ENCODE data around the gene PTPRM.

DNA sequence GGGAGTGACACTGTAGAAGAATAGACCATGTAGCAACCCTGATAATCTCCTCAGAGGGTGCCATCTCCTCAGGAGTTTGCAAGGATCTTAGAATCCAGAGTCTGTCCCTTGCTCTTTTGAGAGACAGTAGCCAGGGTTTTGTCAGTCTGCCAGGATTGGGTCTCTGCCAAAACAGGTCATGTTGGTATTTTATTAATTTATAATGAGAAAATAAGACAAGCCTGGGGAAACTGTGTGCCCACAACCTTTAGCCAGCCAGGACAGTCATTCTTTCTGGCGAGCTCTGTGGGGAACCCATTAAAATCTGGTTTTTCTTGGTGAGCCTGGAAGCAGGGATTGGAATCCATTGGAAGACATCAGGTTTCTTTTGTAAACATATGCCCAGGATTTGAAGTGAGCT is 78.6 kb downstream of the PTPRM start:
- TF ChIP-seq, protein P1, sequence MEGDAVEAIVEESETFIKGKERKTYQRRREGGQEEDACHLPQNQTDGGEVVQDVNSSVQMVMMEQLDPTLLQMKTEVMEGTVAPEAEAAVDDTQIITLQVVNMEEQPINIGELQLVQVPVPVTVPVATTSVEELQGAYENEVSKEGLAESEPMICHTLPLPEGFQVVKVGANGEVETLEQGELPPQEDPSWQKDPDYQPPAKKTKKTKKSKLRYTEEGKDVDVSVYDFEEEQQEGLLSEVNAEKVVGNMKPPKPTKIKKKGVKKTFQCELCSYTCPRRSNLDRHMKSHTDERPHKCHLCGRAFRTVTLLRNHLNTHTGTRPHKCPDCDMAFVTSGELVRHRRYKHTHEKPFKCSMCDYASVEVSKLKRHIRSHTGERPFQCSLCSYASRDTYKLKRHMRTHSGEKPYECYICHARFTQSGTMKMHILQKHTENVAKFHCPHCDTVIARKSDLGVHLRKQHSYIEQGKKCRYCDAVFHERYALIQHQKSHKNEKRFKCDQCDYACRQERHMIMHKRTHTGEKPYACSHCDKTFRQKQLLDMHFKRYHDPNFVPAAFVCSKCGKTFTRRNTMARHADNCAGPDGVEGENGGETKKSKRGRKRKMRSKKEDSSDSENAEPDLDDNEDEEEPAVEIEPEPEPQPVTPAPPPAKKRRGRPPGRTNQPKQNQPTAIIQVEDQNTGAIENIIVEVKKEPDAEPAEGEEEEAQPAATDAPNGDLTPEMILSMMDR (IDR thresholded peaks at IDR 0.05; ENCODE audit: insufficient read depth, low read length, poor library complexity, severe bottlenecking), result no peak
- TF ChIP-seq EZH2phosphoT487 (conservative IDR thresholded peaks at IDR 0.05; ENCODE audit: low read length), result no peak

Measured in SU-DHL-6 (cell line).